ENCODE results near the gene OR8K1.

OR8K1 gene

DNA sequence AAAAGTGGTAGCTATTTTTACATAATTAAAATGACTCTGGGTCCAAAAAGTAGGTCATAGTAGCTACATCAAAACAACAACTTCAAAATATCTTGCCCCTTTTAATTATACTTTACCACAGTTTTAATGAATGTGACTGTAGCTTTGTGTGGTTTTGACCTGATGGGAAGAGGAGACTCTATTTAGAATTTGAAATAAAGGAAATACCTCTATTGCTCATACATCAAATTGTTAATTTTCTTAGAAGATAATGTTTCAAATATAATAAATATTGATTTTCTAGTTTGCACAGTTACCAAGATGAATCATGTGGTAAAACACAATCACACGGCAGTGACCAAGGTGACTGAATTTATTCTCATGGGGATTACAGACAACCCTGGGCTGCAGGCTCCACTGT, at the start of gene OR8K1:
Gene OR8K1 (plus strand): TSS at position 301 of the 400 bp plus-strand sequence. CDS start 0 bp downstream, at position 301.
- DNase-seq (ENCODE audit: low spot score in 2 of 2) (no peak), ATAC-seq (no peak)
- H3K36me3 Mint-ChIP-seq: no peaks in the 10 kb centered on the region
- H3K4me3 Mint-ChIP-seq: no peak within 1 kb of the TSS
- H3K27ac Mint-ChIP-seq: no peak within 1 kb of the TSS
- H3K4me1 Mint-ChIP-seq: no peaks in the 10 kb centered on the region
- peaks cover 17% of the 10 kb centered on the region for H3K9me3 Mint-ChIP-seq

- DNase-seq (ENCODE audit: low spot score in 2 of 2) (no peak), ATAC-seq (no peak)
- peaks cover 22% of the 10 kb centered on the region for H3K9me3 Mint-ChIP-seq
- no peak overlapping the region for H3K4me3 Mint-ChIP-seq
- H3K4me1 Mint-ChIP-seq: no peaks in the 10 kb centered on the region
- no peaks in the 10 kb centered on the region for H3K36me3 Mint-ChIP-seq
- H3K27ac Mint-ChIP-seq: no peak overlapping the region
Measured at GRCh38 chr11:56296898-56297297, 48.9 kb upstream of the OR8K1 start.

- DNase-seq (ENCODE audit: low spot score in 2 of 2) (no peak), ATAC-seq (no peak)
- Mint-ChIP-seq H3K36me3 (no peaks in the 10 kb centered on the region), H3K4me1 (no peaks in the 10 kb centered on the region), H3K9me3 (peaks cover 52% of the 10 kb centered on the region), H3K4me3 (no peak overlapping the region), H3K27ac (no peak overlapping the region)
Measured at GRCh38 chr11:56307836-56308235, 38.0 kb upstream of the OR8K1 start.

GRCh38 chr11:56314844-56315243, 31.0 kb upstream of the OR8K1 start, which contains the start of gene OR8K3:
Gene OR8K3, plus strand, starts transcription at chr11:56315144. Its CDS starts 3,163 bp downstream, at chr11:56318307.
- H3K4me1 Mint-ChIP-seq: no peaks in the 10 kb centered on the region
- H3K9me3 Mint-ChIP-seq: peaks cover 32% of the 10 kb centered on the region
- DNase-seq (ENCODE audit: low spot score in 2 of 2): no peak
- H3K27ac Mint-ChIP-seq: no peak within 1 kb of the TSS
- no peak for ATAC-seq
- no peak within 1 kb of the TSS for H3K4me3 Mint-ChIP-seq
- H3K36me3 Mint-ChIP-seq: no peaks in the 10 kb centered on the region

DNA sequence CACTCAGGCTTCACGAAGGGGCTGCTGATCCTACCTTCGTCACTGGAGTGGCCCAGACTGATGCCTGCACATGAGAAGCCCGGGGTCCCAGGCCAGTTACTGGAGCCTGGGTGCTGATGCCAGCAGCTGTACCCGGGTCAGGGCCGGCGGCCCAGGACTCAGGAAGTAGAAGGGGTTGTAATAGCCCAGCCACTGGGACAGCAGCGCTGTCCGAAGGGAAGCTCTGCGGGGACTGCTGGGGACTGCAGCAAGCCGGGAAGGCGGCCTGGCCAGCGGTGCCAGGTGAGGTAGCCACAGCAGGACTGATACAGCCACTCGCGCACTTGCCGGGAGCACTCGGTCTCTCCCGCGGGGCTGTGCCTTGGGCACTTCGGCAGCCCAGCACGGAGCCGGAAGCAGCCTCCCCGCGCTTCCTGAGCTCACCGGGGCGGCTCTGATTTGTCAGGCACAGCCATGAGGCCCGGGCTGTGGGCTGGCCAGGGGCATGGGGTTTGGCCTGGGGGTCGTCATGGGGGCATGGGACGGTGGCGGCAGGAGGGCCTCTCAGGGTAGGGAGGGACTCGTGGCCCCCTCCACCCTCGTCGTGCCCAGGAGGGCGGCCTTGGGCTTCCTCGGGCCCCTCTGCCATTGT, 13.9 kb upstream of the OR8K1 start:
- ATAC-seq (no peak), DNase-seq (ENCODE audit: low spot score in 2 of 2) (no peak)
- H3K27ac Mint-ChIP-seq: no peak overlapping the region
- no peaks in the 10 kb centered on the region for H3K4me1 Mint-ChIP-seq
- H3K36me3 Mint-ChIP-seq: no peaks in the 10 kb centered on the region
- no peak overlapping the region for H3K4me3 Mint-ChIP-seq
- peaks cover 15% of the 10 kb centered on the region for H3K9me3 Mint-ChIP-seq

- DNase-seq (ENCODE audit: low spot score in 2 of 2) (no peak), ATAC-seq (no peak)
- H3K4me1 Mint-ChIP-seq: no peaks in the 10 kb centered on the region
- no peaks in the 10 kb centered on the region for H3K36me3 Mint-ChIP-seq
- peaks cover 11% of the 10 kb centered on the region for H3K9me3 Mint-ChIP-seq
- no peak overlapping the region for H3K4me3 Mint-ChIP-seq
- no peak overlapping the region for H3K27ac Mint-ChIP-seq
Measured at GRCh38 chr11:56333156-56333555, 12.7 kb upstream of the OR8K1 start.

DNA sequence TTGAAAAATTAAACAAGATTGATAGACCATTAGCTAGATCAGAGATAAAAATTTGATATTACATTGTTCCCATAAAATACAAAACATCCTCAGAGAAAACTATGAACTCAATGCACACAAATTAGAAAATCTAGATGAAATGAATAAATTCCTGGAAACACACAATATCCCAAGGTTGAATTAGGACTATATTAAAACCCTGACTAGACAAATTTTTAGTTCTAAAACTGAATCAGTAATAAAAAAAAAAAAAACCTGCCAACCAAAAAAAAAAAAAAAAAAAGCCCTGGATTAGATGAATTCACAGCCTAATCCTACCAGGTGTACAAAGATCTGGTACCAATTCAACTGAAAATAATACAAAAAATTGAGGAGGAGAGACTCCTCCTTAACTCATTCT, 5.5 kb upstream of the OR8K1 start:
- Mint-ChIP-seq H3K9me3 (peaks cover 18% of the 10 kb centered on the region), H3K4me1 (no peaks in the 10 kb centered on the region), H3K36me3 (no peaks in the 10 kb centered on the region), H3K27ac (no peak overlapping the region), H3K4me3 (no peak overlapping the region)
- ATAC-seq (no peak), DNase-seq (ENCODE audit: low spot score in 2 of 2) (no peak)

- no peak for DNase-seq (ENCODE audit: low spot score in 2 of 2)
- Mint-ChIP-seq H3K27ac (no peak within 1 kb of the TSS), H3K4me3 (no peak within 1 kb of the TSS), H3K9me3 (peaks cover 8% of the 10 kb centered on the region), H3K36me3 (no peaks in the 10 kb centered on the region), H3K4me1 (no peaks in the 10 kb centered on the region)
- ATAC-seq: no peak
Measured at GRCh38 chr11:56353991-56354390, 8.2 kb downstream of the OR8K1 start, which contains the start of gene OR8J1. Gene OR8J1, plus strand, starts transcription at chr11:56354291. Its CDS starts 5,956 bp downstream, at chr11:56360247.

DNA sequence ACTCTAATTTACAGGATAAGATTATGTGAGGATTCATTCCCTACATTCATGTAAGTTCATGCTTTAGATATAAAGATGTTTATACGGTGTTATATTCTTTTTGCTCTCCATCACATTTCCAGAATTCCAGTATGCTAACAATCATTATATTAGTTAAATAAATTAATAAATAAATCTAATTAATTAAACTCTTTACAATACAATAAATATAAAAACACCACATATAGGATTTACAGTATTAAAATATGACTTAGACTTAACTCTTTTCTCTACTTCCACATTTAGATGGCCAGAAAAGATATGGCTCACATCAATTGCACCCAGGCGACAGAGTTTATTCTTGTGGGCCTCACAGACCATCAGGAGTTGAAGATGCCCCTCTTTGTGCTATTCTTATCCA, 29.5 kb downstream of the OR8K1 start, which contains the start of gene OR8U1:
Gene OR8U1 (plus strand): TSS at position 301 of the 400 bp plus-strand sequence. CDS start 0 bp downstream, at position 301.
- DNase-seq (ENCODE audit: low spot score in 2 of 2): no peak

GRCh38 chr11:56380120-56380519, 34.3 kb downstream of the OR8K1 start:
- peaks cover 22% of the 10 kb centered on the region for H3K9me3 Mint-ChIP-seq
- no peak overlapping the region for H3K4me3 Mint-ChIP-seq
- no peak overlapping the region for H3K27ac Mint-ChIP-seq
- H3K36me3 Mint-ChIP-seq: no peaks in the 10 kb centered on the region
- ATAC-seq (no peak), DNase-seq (ENCODE audit: low spot score in 2 of 2) (no peak)
- H3K4me1 Mint-ChIP-seq: no peaks in the 10 kb centered on the region

More for the DNA sequence above, 29.5 kb downstream of the OR8K1 start, which contains the start of gene OR8U1:
- ATAC-seq: no peak
- no peak within 1 kb of the TSS for H3K4me3 Mint-ChIP-seq
- H3K27ac Mint-ChIP-seq: no peak within 1 kb of the TSS
- H3K36me3 Mint-ChIP-seq: no peaks in the 10 kb centered on the region
- H3K4me1 Mint-ChIP-seq: no peaks in the 10 kb centered on the region
- peaks cover 22% of the 10 kb centered on the region for H3K9me3 Mint-ChIP-seq

- DNase-seq (ENCODE audit: low spot score in 2 of 2) (no peak), ATAC-seq (no peak)
- H3K27ac Mint-ChIP-seq: no peak overlapping the region
- H3K4me1 Mint-ChIP-seq: no peaks in the 10 kb centered on the region
- H3K36me3 Mint-ChIP-seq: no peaks in the 10 kb centered on the region
- H3K9me3 Mint-ChIP-seq: peaks cover 8% of the 10 kb centered on the region
- H3K4me3 Mint-ChIP-seq: no peak overlapping the region
Measured at GRCh38 chr11:56394381-56394780, 48.5 kb downstream of the OR8K1 start.

- Mint-ChIP-seq H3K36me3 (no peaks in the 10 kb centered on the region), H3K4me3 (no peak overlapping the region), H3K27ac (no peak overlapping the region), H3K4me1 (no peaks in the 10 kb centered on the region), H3K9me3 (peaks cover 8% of the 10 kb centered on the region)
- ATAC-seq (no peak), DNase-seq (ENCODE audit: low spot score in 2 of 2) (no peak)
Measured at GRCh38 chr11:56396047-56396446, 50.2 kb downstream of the OR8K1 start.
